GM19395 (cell line): ENCODE measurements around the gene TRAFD1.
"Not testable (repeated sequence)": the region's sequence is repeated elsewhere in the genome, so short reads cannot be mapped to it uniquely, and the experiment has no call there.

Source experiments
- ATAC-seq: cut with Tn5 transposase; IDR thresholded peaks from one replicate; pipeline ENCODE4 v1.9.1; 2021; ENCODE audit warnings: mild to moderate bottlenecking, moderate library complexity; ENCODE audit not compliant: unreplicated experiment

The TRAFD1 gene

DNA sequence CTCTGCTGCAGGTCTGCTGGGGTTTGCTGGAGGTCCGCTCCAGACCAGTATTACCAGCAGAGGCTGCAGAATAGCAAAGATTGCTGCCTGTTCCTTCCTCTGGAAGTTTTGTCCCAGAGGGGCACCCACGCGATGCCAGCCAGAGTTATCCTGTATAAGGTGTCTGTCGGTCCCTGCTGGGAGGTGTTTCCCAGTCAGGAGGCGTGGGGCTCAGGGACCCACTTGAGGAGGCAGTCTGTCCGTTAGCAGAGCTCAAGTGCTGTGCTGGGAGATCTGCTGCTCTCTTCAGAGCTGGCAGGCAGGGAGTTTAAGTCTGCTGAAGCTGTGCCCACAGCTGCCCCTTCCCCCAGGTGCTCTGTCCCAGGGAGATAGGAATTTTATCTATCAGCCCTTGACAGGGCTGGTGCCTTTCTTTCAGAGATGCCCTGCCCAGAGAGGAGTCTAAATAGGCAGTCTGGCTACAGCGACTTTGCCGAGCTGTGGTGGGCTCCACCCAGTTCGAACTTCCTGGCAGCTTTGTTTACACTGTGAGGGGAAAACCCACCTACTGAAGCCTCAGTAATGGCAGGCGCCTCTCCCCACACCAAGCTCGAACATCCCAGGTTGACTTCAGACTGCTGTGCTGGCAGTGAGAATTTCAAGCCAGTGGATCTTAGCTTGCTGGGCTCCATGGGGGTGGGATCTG lies 33.2 kb downstream of the TRAFD1 start:
- not testable (repeated sequence) for ATAC-seq

DNA sequence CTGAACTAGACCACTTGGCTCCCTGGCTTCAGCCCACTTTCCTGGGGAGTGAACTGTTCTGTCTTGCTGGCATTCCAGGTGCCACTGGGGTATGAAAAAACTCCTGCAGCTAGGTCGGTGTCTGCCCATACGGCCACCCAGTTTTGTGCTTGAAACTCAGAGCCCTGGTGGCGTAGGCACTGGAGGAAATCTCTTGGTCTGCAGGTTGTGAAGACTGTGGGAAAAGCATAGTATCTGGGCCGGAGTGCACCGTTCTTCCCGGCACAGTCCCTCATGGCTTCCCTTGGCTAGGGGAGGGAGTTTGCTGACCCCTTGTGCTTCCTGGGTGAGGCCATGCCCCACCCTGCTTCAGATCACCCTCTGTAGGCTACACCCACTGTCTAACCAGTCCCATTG lies 33.8 kb downstream of the TRAFD1 start:
- ATAC-seq: no peak

DNA sequence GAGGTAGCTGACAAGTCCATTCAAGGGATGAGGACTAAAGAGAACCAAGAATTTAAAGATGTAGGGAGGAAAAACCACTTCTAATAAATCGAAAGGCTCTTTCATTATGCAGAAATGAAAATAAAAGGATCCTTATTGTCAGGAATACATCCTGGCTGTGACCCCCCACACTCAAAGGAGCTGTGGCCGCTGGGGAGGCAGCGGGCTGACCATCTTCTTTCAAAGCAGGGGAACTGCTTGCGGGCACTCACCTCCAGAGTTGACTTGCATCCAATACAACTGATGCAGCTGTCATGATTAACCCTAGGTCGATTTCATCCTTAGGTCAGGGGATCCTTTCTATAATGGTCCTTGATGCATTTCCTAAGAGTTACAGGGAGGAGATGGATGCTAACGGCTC lies 35.3 kb downstream of the TRAFD1 start:
- no peak for ATAC-seq

DNA sequence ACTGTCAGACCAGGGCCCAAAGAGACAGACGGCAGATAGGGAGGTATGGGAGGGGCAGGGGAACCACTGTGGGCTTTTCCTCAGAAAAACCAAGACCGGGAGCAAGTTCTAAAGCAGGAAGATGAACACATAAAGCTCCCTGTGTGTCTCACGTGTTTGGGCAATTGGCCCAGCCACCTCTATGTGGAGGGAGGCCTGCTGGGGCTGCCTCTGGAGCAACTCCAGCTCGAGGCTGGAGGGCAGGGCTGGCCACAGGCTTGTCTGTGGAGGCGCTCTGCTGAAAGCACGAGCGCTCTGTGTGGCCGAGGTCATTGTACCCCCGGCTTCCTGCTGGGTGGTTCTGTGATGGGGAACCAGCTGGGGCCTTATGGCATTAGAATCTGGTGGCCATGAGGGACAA lies 36.4 kb downstream of the TRAFD1 start:
- no peak for ATAC-seq

DNA sequence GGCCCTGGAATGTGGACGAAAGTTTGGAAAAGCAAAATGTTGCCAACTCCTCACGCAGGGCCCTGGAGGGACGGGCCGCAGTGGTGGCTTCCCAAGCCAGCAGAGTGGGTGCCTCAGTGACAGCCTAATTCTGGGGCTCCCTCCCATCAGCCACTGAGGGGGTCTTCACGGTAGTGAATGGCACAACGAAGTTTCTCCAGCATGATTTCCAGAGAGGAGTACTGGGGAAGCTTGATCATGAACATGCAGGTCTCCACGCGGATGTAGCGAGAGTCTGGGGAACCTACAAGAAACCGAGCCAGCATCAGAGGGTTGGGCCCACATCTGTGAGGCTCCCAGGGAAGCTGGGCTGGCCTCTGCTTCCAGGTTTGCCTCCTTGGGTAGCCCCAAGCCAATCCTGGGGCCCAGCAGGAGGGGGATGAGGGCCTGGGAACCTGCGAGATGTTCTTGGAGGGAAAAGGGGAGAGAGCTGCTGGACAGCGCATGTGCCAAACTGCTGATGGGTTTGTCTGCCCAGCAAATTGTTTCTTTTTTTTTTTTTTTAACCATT lies 37.0 kb downstream of the TRAFD1 start:
- no peak for ATAC-seq

DNA sequence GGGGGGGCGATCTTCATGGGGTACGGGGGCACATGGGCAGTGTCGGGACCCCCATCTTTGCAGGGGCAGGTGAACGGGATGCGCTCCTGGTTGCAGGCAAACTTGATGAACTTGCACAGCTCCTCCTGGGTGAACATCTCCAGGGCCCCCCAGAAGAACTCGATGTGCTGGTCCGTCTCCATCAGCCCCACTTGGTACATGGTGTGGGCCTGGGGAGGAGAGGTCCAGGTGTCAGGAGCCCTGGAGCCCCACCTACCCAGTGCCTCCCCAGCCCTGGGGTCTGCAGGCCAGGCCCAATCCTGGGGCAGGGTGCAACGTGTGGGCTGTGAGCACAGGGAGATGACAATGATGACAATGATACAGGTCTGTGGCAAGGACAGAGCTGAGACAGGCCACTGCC lies 37.7 kb downstream of the TRAFD1 start:
- ATAC-seq: no peak

DNA sequence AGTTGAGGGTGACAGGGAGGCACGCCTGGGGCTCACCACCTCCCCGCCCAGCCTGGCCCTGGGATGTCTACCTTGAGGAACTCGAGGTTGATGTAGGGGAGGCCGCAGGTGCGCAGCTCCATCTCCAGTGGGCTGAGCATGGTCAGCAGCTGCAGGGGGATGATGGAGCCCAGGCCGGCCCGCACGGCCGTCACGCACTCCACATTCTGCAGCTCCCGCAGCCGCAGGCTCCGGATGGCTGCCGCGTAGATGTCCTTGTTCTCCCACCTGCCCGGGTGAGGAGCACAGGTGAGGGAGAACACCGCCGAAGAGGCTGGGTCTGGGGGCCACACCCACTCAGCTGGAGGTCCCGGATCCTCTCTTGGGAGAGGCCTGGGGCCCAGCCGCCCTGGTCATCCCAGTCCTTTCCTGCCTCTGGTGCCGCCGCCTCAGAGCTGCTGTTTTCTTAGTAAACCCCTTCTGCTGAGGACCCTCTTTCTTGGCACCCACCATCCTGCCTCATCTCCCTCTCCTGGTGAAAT lies 38.2 kb downstream of the TRAFD1 start:
- ATAC-seq: no peak

DNA sequence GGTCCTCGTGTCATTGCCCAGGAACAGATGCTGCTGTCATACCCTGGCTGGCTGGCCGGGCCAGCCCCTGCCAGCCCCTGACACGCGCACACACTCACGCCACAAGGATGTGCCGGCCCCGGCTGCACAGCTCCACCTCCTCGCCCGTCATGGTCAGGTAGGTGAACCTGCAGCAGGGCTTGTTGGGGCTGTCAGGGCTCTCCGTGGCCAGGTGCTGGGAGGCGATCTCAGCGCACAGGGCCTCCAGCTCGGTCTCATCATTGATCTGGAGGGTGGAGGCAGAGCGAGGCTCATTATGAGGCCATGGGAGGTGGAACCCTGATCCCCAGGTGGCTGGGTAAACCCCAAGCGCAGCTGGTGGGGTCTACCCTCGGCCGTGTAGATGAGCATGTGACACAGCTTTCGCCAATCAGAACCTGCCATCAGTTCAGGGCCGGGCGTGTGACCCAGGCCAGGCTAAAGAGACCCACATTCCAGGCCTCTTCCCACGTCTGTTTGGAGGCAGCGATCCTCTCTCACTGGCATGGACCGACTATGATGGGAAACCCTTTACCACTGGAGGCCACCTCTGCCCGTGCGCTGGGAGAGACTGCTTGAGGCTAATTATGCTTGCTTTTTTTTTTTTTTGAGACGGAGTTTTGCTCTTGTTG lies 38.8 kb downstream of the TRAFD1 start:
- no peak for ATAC-seq

DNA sequence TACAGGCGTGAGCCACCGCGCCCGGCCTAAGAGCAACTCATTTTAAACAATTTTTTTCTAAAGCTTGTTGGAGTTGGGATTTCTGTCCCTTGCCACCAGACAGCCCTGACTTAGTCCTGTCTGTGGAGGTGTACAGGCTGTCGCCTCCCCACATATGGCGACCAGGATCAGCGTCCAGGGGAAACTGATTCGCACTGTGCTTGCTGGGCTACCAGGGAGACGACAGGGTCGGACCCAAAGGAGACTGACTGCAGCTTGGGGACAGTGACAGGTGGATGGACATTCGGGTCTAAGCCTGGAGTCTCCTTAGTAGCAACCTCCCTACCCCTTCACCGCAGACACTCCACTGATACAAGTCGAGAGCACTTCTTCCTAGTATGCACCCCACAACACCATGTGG lies 40.3 kb downstream of the TRAFD1 start:
- ATAC-seq: no peak

DNA sequence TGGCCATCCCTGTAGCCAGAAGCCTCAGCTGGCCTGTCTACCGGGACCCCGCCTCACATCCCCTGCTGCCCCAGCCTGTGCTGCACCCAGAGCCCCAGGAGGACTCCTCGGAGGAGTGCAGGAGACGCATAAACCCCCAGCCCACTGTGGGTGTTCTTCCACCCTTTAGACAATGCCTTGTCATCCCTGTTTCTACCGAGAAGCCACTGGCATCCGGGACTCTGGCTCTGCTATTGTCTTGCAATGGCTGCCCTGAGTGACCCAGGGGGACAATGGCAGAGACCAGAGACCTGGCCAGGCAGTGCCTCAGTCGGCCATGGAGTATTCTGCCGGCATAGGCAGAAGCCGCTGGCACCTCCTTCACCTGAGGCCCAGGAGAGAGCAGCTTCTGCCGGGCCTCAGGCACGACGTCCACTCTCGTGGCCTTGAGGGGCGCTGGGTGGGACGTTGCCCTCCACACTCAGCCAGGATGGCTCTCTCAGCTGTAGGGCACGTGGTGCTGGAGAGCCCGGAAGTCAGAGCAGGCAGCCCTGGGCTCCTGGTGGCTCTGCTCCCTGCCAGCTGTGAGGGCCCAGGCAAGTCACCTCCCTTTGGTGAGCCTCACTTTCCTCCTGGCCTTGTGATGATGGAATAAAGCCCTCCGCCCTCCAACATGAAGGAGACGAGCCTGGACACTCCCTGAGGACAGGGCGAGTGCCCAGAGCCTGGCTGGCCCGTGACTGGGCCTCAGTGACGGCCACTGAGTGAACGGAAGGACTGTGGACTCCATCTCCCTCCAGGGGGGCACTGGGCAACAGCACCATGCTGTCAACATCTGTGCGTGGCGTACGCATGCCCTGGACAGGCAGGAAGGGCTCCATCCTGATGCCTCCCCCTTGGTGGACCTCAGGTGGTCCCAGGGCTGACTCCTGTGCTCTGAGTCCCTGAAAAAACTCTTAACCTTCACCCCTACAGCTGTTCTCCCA lies 41.0 kb downstream of the TRAFD1 start:
- no peak for ATAC-seq

DNA sequence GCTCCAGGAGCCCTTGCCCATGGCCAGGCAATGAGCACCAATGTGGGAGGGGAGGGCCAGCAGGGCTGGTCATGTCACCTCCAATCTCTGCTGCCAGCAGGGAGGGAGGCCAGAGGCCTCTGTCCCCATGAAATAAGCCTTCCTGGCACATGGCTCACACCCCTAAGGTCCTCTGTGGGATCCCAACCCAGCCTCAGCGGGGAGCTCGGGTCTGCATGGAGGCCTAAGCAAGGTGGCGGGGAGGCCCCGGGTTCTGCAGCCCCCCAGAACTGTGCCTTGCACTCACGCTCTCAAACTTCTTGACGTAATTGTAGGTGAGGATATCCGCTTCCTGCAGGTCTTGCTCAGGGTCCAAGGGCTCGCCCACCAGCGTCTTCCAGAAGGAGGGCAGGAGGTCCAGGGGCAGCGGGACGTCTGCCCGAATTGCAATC lies 41.7 kb downstream of the TRAFD1 start:
- no peak for ATAC-seq

DNA sequence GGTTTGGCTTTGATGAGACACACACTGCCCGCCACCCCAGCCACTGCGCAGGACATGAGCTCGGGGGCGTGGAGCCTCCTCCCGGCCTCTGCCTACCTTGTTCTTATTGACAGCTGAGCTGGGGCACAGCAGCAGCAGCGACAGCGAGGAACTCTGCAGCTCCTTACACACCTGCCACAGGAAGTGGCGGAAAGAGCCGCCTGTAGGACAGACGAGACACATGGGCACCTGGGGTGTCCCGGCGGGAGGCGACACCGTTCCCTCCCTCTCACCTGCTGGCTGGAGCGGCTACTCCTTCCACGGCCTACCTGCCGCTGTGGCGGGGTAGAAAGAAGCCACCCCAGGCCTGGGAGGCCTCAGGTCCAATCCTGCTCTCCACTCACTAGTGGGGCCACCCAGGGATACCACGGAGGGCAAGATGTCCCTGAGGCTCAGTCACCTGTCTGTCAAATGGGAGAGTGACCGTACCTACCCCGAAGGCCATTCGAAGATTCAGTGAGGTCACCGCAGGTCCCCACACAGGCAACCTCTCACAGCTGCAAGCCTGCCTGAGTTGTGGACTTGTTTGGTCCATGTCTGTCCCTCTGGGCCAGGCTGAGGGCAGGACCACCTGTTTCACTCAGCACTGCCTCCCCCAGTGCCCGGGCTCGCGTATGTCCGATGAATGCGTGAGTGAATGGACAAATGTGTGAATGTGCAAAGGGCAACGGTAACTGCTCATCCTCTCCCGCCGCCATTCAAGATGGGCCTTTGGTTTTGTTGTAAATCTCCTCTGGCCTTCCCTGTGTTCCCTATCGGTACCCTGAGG lies 42.6 kb downstream of the TRAFD1 start:
- ATAC-seq: no peak

DNA sequence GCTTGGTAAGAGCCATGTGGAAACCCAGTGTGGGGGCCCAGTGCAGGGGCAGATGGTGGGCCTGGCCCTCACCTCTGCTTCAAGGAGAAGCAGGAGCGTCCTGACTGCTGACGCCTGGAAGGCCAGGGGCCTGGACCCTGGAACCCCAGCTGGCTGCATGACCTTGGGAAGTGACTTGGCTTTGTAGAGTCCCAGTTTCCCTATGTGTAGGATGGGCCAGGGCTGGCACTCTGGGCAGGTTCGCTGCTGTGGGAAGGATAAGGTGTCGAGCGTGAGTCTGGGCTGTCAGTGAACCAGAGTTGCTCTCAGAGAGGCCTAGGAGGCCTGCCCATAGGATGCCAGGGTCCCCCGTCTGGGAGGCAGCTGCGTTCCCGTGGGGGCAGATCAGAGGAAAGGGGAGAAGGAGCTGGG lies 43.2 kb downstream of the TRAFD1 start:
- ATAC-seq: no peak

DNA sequence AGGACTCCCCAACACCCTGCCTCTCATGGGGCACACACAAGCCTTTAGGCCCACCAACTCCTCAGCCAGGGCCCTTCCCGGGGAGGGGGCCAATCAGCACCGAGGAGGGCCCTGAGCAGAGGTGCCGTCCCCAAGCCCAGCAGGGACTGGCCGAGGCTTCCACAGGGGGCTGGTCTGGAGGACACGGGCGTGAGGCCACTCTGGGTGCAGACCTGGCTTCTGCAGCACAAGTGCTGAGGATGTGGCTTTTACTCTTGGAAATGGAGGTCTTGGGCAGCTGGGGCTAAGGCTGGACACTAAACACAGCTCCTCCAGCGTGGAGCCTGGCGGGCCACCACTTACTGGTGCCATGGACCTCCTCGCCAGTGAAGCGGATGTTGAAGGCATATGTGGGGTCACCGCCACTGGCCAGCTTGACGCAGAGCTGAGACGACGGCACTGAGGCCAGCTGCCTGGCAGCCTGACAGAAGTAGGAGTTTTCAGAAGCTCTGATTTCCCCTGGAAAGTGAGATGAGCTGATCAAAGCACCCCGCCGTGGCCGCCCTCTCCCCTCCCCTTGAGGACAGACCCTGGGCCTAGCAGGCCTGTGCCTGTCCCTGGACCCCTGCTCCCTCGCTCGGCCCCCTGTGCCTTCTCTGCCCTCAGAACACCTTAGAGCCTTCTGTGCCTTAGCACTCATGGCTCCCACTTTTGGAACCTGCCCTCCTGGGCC lies 44.0 kb downstream of the TRAFD1 start:
- ATAC-seq: no peak

DNA sequence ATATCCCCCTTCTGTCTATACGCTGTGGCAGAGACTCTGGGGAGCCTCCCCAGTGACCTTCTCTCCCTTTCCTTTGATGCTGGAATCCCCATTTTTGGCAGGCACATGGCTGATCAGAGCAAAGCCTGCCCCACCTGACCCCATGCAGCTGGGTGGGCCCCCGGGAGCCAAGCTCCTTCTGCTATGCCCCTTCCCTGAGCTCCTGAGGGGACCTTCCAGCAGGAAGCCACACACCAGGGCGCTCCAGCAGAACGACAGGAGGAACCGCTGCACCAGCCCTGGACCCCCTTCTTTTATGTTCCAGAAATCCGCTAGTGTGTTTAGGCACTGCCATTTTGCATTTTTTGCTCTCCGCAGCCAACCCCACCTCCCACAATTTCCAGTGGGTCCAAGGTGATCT lies 44.6 kb downstream of the TRAFD1 start:
- ATAC-seq: no peak

DNA sequence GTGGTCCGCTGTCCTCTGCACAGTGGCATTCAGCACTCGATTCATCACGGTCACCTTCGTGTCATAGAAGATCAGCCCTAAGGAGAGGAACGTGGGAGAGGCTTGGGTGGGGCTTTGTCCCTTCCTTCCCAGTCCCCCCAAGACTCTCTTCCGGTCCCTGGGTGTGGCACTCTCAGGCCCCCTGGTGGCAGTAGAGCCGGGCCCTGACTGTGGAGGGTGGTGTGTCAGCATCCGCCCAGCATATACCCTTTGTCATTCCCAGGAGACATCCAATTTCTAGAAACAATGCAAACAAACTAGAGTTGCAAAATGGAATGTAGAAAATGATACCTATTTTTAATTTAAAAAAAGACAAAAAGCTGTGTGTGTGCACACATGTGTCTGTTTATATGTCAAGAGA lies 45.0 kb downstream of the TRAFD1 start:
- ATAC-seq: no peak

DNA sequence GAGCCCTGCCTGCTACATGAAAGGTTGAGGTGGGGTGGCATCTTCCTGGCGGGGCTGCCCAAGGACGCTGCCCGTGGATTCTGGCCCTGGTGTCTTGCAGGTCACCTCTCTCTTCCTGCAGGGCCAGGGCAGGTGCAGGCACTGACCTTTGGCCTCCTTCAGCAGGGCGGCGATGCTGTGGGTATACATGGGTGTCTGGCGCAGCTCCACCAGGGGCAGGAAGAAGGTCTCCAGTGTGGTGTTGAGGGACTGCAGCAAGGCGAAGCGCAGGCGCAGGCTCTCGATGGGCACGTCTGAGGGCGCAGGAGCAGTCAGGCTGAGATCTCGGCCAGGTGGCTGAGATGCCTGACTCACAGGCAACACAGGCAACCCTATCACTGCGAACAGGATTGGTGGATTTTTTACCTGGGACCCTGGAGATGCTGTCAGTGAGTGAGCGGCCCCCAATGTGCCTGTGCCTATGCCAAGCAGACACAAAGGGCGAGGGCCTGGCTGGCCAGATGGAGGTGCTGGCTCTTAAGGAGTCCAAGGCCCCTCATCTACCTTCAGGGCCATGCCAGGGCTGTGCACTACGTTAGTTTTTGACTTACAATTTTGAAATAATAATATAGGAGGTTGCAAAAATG lies 45.7 kb downstream of the TRAFD1 start:
- ATAC-seq: no peak

DNA sequence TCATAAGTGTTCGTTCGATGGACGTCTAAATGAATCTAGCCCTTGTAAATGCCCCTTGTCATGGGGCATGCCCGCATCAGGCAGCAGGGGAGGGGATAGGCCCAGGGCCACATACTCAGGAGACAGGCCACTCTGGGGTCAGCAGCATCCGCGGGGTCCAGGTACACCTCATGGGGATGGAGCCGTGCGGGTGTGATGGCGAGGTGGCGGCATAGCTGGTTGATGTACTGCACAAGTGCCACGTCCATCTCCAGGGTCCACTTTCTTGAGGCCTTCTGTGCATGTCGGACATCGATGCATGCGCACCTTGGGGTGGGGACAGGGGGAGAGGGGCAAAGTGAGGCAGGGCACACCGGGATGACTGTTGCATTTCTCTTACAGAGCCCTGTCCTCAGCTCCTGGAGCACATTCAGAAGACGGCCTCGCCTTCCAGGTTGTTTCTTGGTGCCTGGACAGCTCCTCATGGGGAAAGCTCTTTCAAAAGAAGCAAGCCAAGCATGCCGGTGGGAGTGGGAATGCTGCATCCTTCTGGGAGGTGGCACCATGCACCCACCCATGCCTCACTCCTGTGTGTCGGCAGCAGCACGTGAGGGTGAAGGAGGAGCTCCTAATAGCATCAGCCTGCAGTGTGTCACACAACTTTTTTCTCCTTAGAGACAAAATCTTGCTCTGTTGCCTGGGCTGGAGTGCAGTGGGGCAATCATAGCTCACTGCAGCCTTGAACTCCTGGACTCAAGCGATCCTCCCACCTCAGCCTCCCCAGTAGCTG lies 47.4 kb downstream of the TRAFD1 start:
- no peak for ATAC-seq
